ENCODE results near the gene TBC1D26.
"Not testable (repeated sequence)": the region's sequence is repeated elsewhere in the genome, so short reads cannot be mapped to it uniquely, and the experiment has no call there.

TBC1D26 gene

GRCh38 chr17:15768865-15769533, 36.9 kb downstream of the TBC1D26 start:
- not testable (repeated sequence) for DNase-seq (ENCODE audit: low spot score in 2 of 2); H3K4me1 Mint-ChIP-seq; H3K36me3 Mint-ChIP-seq (ENCODE audit: insufficient read depth); ATAC-seq (replicated peaks; ENCODE audit: extremely low read depth, poor library complexity, severe bottlenecking); H3K9me3 Mint-ChIP-seq; H3K27ac Mint-ChIP-seq (ENCODE audit: low read depth); H3K4me3 Mint-ChIP-seq; H3K27me3 Mint-ChIP-seq

DNA sequence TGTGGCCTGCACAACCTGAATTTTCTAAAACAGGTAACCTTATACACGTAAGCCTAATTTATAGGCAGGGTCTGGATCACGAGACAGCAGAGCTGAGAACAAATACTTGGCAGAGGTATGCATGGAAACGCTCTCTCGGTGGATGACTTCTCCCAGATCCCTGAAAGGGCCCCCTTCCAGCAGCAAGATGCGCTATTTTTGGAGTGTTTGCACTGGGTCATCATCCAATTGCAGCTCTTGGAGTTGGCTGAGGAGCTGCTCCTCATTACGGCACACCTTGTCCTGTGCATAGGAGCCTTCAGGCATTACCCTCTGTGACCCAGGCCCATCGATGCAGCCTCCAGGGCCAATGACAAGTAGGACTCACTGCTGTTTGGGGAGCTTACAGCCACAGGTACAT, 38.6 kb downstream of the TBC1D26 start:
- not testable (repeated sequence) for H3K36me3 Mint-ChIP-seq (ENCODE audit: insufficient read depth); H3K27me3 Mint-ChIP-seq; H3K9me3 Mint-ChIP-seq; ATAC-seq (replicated peaks; ENCODE audit: extremely low read depth, poor library complexity, severe bottlenecking); H3K4me3 Mint-ChIP-seq; H3K4me1 Mint-ChIP-seq; H3K27ac Mint-ChIP-seq (ENCODE audit: low read depth); DNase-seq (ENCODE audit: low spot score in 2 of 2)

DNA sequence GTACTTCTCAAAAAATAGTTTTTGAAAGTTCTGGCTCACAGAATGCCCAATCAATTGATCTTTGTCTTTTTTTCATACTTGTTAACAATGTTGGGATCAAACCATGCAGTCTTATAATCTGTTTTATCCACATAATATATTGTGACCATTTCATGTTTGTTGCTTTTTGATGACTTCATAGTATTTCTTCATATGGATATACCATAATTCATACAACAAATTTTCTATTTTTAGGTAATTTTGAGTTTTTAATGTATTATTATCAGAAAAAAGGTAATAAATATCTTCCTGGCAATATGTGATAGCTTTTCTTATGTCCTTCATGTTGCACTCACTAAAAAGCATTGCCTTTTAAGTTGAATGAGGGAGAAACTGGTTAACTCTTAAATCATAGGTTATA, 44.8 kb downstream of the TBC1D26 start:
- no peaks in the 10 kb centered on the region for H3K4me1 Mint-ChIP-seq
- ATAC-seq (replicated peaks; ENCODE audit: extremely low read depth, poor library complexity, severe bottlenecking): no peak
- H3K36me3 Mint-ChIP-seq (ENCODE audit: insufficient read depth): no peaks in the 10 kb centered on the region
- H3K4me3 Mint-ChIP-seq: no peak overlapping the region
- H3K27me3 Mint-ChIP-seq: peaks cover 20% of the 10 kb centered on the region
- DNase-seq (ENCODE audit: low spot score in 2 of 2): no peak
- no peak overlapping the region for H3K27ac Mint-ChIP-seq (ENCODE audit: low read depth)
- peaks cover 31% of the 10 kb centered on the region for H3K9me3 Mint-ChIP-seq

DNA sequence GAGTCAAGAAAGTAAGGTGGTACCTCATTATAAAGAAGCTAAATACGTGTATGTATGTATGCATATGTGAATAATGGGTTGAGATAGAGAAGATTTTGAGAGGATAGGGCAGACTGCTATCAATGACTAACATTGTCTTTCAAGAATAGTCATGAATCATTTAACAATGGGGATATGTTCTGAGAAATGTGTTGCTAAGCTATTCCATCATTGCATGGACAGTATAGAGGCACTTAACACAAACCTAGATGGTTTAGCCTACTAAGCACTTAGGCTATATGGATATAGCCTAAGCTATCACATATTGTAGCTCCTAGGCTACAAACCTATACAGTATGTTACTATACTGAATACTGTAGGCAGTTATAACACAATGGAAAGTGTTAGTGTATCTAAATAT, 45.2 kb downstream of the TBC1D26 start:
- DNase-seq (ENCODE audit: low spot score in 2 of 2): no peak
- no peaks in the 10 kb centered on the region for H3K36me3 Mint-ChIP-seq (ENCODE audit: insufficient read depth)
- H3K9me3 Mint-ChIP-seq: peaks cover 31% of the 10 kb centered on the region
- H3K27me3 Mint-ChIP-seq: peaks cover 24% of the 10 kb centered on the region
- no peak overlapping the region for H3K4me3 Mint-ChIP-seq
- no peaks in the 10 kb centered on the region for H3K4me1 Mint-ChIP-seq
- H3K27ac Mint-ChIP-seq (ENCODE audit: low read depth): no peak overlapping the region
- ATAC-seq (replicated peaks; ENCODE audit: extremely low read depth, poor library complexity, severe bottlenecking): no peak

- H3K27me3 Mint-ChIP-seq: peaks cover 28% of the 10 kb centered on the region
- no peak for DNase-seq (ENCODE audit: low spot score in 2 of 2)
- no peaks in the 10 kb centered on the region for H3K36me3 Mint-ChIP-seq (ENCODE audit: insufficient read depth)
- H3K27ac Mint-ChIP-seq (ENCODE audit: low read depth): no peak overlapping the region
- peaks cover 31% of the 10 kb centered on the region for H3K9me3 Mint-ChIP-seq
- ATAC-seq (replicated peaks; ENCODE audit: extremely low read depth, poor library complexity, severe bottlenecking): no peak
- H3K4me3 Mint-ChIP-seq: no peak overlapping the region
- no peaks in the 10 kb centered on the region for H3K4me1 Mint-ChIP-seq
These were observed 45.6 kb downstream of the TBC1D26 start for GRCh38 chr17:15777717-15778116.

GRCh38 chr17:15779119-15779518, 47.0 kb downstream of the TBC1D26 start:
- ATAC-seq (replicated peaks; ENCODE audit: extremely low read depth, poor library complexity, severe bottlenecking) (no peak), DNase-seq (ENCODE audit: low spot score in 2 of 2) (no peak)
- H3K27me3 Mint-ChIP-seq: peaks cover 42% of the 10 kb centered on the region
- H3K9me3 Mint-ChIP-seq: peaks cover 31% of the 10 kb centered on the region
- no peak overlapping the region for H3K4me3 Mint-ChIP-seq
- H3K27ac Mint-ChIP-seq (ENCODE audit: low read depth): no peak overlapping the region
- no peaks in the 10 kb centered on the region for H3K4me1 Mint-ChIP-seq
- no peaks in the 10 kb centered on the region for H3K36me3 Mint-ChIP-seq (ENCODE audit: insufficient read depth)

DNA sequence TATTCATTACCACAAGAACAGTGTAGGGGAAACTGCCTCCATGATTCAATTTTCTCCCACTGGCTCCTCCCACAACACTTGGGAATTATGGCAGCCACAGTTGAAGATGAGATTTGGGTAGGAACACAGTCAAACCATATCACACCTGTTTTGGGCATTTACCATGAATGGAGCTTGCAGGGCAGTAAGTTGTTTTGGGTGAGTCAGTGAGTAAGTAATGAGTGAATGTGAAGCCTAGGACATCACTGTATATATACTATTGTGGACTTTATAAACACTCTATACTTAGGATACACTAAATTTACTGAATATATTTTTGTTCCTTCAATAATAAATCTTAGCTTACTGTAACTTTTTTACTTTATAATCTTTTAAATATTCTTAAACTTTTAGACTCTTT, 48.1 kb downstream of the TBC1D26 start:
- Mint-ChIP-seq H3K27me3 (peaks cover 49% of the 10 kb centered on the region), H3K36me3 (ENCODE audit: insufficient read depth) (no peaks in the 10 kb centered on the region), H3K27ac (ENCODE audit: low read depth) (no peak overlapping the region), H3K9me3 (peaks cover 26% of the 10 kb centered on the region), H3K4me1 (no peaks in the 10 kb centered on the region), H3K4me3 (no peak overlapping the region)
- ATAC-seq (replicated peaks; ENCODE audit: extremely low read depth, poor library complexity, severe bottlenecking) (no peak), DNase-seq (ENCODE audit: low spot score in 2 of 2) (no peak)

- Mint-ChIP-seq H3K27me3 (peaks cover 49% of the 10 kb centered on the region), H3K36me3 (ENCODE audit: insufficient read depth) (peaks cover 2% of the 10 kb centered on the region), H3K4me1 (peaks cover 4% of the 10 kb centered on the region), H3K4me3 (no peak overlapping the region), H3K27ac (ENCODE audit: low read depth) (no peak overlapping the region), H3K9me3 (peaks cover 10% of the 10 kb centered on the region)
- no peak for ATAC-seq (replicated peaks; ENCODE audit: extremely low read depth, poor library complexity, severe bottlenecking)
- DNase-seq (ENCODE audit: low spot score in 2 of 2): no peak
These were observed 50.8 kb downstream of the TBC1D26 start for GRCh38 chr17:15782866-15783265.

DNA sequence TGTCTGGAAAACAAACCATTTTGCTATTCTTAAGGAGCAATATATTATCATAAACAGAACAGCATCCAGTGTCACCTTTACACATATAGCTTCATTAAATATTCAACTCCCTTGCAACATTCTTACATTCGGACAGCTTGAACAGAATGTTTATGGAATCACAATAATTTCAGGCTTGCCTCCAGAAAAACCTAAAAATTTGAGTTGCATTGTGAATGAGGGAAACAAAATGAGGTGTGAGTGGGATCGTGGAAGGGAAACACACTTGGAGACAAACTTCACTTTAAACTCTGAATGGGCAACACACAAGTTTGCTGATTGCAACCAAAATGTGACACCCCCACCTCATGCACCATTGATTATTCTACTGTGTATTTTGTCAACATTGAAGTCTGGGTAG, 51.4 kb downstream of the TBC1D26 start:
- Mint-ChIP-seq H3K4me1 (peaks cover 4% of the 10 kb centered on the region), H3K27ac (ENCODE audit: low read depth) (no peak overlapping the region), H3K9me3 (peaks cover 6% of the 10 kb centered on the region), H3K36me3 (ENCODE audit: insufficient read depth) (peaks cover 2% of the 10 kb centered on the region), H3K27me3 (peaks cover 49% of the 10 kb centered on the region), H3K4me3 (no peak overlapping the region)
- ATAC-seq (replicated peaks; ENCODE audit: extremely low read depth, poor library complexity, severe bottlenecking): no peak
- no peak for DNase-seq (ENCODE audit: low spot score in 2 of 2)

DNA sequence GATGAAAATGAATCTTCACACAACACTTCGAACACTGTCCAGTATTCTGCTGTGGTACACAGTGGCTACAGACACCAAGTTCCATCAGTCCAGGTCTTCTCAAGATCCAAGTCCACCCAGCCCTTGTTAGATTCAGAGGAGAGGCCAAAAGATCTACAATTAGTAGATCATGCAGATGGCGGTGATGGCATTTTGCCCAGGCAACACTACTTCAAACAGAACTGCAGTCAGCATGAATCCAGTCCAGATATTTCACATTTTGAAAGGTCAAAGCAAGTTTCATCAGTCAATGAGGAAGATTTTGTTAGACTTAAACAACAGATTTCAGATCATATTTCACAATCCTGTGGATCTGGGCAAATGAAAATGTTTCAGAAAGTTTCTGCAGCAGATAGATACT, 52.3 kb downstream of the TBC1D26 start:
- H3K4me1 Mint-ChIP-seq; H3K9me3 Mint-ChIP-seq; DNase-seq (ENCODE audit: low spot score in 2 of 2); H3K4me3 Mint-ChIP-seq; ATAC-seq (replicated peaks; ENCODE audit: extremely low read depth, poor library complexity, severe bottlenecking); H3K27ac Mint-ChIP-seq (ENCODE audit: low read depth); H3K36me3 Mint-ChIP-seq (ENCODE audit: insufficient read depth): not testable (repeated sequence)
- peaks cover 46% of the 10 kb centered on the region for H3K27me3 Mint-ChIP-seq

DNA sequence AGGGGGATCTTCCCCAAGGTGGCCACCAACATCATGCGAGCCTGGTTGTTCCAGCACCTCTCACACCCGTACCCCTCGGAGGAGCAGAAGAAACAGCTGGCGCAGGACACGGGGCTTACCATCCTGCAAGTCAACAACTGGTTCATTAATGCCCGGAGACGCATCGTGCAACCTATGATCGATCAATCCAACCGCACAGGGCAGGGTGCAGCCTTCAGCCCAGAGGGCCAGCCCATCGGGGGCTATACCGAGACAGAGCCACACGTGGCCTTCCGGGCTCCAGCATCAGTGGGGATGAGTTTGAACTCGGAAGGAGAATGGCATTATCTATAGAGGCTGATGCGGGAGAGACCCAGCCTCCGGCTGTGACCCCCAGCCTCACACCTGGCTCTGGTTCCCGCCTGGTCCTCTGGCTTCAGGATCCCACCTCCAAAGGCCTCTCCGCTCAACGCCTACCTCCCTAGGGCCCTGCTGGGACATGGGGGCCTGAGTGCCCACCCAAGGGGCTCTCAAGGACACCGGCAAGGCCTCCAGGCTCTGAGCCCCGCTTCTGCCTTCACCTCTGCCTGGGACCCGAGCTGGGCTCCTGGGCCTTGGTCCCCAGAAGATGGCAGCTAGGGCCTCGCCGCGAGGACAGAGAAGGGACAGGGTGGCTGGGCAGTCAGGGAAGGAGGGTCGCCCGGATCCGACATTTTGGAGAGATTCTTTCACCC, 55.4 kb downstream of the TBC1D26 start:
- H3K4me1 Mint-ChIP-seq; H3K36me3 Mint-ChIP-seq (ENCODE audit: insufficient read depth); ATAC-seq (replicated peaks; ENCODE audit: extremely low read depth, poor library complexity, severe bottlenecking); H3K27ac Mint-ChIP-seq (ENCODE audit: low read depth); DNase-seq (ENCODE audit: low spot score in 2 of 2); H3K4me3 Mint-ChIP-seq; H3K9me3 Mint-ChIP-seq: not testable (repeated sequence)
- peaks cover 23% of the 10 kb centered on the region for H3K27me3 Mint-ChIP-seq

GRCh38 chr17:15788365-15788764, 56.3 kb downstream of the TBC1D26 start:
- H3K4me1 Mint-ChIP-seq; H3K4me3 Mint-ChIP-seq; ATAC-seq (replicated peaks; ENCODE audit: extremely low read depth, poor library complexity, severe bottlenecking); H3K36me3 Mint-ChIP-seq (ENCODE audit: insufficient read depth); H3K9me3 Mint-ChIP-seq; H3K27ac Mint-ChIP-seq (ENCODE audit: low read depth); DNase-seq (ENCODE audit: low spot score in 2 of 2): not testable (repeated sequence)
- peaks cover 14% of the 10 kb centered on the region for H3K27me3 Mint-ChIP-seq
